NCI-H2107 treated with DMSO at 0.1 percent for 48 hours (cell line): Measurements from ENCODE around the gene CRYL1.

Experiments used
- DNase-seq: peaks from one replicate; lab custom pipeline; 2025; ENCODE audit not compliant: unreplicated experiment; lab: John Stamatoyannopoulos, UW

Gene CRYL1

DNA sequence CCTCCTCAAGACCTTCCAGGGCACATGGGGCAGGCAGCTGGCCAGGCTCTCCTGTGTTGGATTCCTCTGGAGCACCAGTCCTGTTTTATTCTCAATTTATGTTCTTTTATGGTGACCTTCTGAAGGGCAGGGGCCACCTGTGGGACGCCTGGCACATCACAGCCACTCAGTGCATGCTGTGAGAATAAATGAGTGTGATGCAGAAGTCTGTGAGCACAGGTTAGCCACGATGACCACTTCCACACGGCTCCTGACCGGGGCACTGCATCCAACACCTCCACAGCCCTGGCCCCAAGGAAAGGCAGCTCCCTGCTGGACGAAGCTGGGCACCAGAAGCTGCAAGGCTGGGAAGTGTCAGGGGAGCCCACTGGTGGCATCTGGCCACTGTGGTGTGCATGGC, 122.8 kb downstream of the CRYL1 start:
- DNase-seq, result no peak

DNA sequence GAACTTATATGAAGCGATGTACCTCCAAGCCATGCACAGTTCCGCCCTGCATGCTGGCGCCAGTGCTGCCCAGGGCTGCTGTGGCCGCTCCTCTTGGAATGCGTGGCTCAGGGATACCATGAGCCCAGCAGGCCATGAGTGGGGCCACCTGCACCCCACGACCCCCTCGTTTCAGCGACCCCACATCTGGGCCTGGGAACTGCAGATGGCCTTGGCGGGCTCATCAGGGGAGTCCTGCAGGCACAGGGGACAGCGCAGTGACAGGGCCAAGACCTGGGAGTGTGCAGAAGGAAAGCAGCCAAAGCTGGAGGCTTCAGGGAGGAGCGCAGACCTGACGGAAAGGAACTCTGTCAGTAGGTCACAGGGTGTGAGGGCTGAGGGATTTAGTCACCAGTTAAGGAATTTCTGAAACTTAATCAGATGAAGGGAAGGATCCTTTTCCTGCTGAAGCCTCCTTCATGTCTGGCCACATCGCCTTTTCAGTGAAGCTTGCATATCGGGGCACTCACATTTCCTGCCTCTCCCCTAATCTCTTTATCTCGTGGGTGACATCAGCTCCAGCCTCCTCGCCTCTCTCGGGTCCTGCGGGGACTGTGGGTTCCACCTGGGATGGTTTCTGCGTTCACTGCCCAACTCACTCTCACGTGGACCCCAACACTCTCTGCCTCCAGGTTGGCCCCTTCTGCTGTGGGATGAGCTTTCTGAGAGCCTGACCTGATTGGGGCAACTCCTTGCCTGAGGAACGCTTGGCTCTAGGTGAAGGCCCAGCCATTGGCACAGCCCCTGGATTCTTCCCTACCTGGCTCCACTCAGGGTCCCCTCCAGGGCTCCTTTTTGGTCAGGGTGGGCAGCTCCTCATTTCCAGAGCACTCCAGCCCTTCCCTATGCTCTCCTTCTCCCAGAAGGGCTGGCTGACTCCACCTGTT, 123.5 kb downstream of the CRYL1 start:
- no peak for DNase-seq

DNA sequence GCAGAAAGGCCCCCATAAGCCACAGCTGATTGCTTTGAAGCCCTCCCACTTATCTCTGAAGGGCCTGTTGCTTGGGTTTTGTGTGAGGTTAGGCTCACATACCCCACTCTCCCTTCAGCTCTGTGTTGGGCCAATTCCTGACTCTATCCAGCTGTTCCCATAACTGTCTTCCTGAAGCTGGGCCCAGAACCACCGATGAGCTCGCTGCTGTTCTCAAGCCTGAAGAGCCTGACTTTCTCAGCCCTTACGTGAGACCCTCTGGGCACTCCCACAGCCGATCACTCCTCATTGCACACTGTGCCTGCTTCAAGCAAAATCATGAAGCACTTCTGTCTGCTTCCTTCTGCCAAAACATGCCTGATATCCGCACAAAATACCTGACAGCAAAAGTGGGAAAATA, 124.1 kb downstream of the CRYL1 start:
- no peak for DNase-seq

DNA sequence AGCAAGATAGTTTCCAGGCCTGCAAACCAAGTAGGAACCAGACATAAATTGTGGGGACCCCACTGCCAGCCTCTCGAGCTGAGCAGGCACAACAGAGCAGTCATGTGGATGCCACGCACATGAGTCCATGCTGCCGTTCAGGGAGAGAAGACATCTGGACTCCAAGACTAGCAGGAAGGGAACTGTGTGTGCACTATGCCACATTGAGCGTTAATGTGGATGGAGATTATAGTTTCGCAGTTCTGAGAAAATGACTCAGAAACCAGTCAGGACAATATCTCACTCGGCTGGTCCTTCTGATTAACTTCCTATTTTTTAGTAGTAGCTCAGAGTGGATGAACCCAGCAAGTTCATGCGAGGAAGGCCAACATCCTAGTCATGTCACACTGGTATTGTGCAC, 124.9 kb downstream of the CRYL1 start:
- no peak for DNase-seq

DNA sequence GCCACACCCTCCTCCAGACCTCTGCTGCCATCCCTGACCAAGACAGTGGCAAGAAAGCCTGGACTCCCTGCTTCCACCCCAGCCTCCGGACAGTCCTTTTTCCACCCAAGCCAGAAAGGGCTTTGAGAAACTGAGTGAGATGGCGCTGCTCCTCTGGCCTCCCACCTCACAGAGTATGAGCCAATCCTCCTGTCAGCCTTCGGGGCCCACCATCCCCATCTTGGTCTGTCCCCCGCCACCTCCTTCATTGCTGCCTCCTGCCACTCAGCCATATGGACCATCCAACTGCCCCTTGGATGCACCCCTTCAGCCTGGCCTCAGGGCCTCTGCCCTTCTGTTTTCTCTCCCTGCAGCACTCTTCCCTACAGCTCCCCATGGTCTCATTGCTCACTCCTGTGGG, 125.7 kb downstream of the CRYL1 start:
- no peak for DNase-seq

DNA sequence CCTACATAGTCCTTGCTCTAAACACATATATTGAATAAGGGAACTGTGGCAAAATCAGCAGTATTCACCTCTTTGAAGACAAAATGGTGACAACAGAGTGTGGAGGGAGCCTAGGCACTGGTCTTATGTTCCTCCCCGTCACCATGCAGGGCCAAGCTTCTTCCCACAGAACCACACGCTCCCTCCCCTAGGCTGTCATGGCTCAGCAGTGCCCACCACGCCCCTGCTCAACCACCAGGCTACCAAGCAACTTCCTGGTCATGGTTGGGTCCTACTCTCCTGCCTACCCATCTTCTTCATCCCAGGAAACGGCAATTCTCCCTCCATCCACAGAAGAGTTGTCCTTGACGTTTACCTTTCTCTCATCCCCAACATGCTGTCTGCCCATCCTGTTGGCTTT, 126.1 kb downstream of the CRYL1 start:
- no peak for DNase-seq

DNA sequence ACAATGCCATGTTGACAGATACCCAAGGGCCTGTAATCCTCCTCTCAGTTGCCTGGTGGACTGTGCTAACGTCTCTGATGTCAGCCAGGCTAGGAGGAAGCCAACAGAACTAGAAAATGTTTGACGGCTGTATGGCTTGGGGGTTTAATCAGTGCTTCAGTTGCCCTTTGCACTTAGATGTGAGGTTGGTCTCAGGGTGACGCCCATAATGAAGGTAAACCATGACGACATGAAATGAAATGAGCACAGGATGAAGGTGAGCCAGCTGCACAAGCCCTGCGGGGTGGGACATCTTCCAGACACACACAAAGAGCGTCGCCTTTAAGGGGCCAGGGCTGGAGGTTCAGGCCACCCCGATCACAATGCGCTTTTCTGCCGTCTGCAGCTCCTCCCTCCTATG, 127.2 kb downstream of the CRYL1 start:
- DNase-seq, result no peak

DNA sequence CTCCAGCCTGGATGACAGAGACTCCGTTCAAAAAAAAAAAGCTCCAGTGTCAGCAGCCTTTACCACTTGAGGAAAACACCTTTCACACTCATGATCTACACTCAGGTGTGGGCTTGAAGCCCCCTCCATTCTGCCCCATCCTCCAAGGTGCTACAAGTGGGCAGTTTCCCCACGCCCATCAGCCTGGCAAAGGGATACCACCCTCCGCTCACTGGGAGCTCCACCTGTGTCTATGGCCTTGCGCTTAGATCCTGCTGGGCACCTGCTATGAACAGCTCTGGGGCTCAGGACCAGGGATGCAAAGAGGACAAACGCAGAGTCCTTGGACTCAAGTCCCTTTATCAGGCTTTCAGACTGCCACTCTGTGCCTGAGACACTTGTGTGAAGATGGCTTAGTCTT, 127.8 kb downstream of the CRYL1 start:
- DNase-seq, result no peak

DNA sequence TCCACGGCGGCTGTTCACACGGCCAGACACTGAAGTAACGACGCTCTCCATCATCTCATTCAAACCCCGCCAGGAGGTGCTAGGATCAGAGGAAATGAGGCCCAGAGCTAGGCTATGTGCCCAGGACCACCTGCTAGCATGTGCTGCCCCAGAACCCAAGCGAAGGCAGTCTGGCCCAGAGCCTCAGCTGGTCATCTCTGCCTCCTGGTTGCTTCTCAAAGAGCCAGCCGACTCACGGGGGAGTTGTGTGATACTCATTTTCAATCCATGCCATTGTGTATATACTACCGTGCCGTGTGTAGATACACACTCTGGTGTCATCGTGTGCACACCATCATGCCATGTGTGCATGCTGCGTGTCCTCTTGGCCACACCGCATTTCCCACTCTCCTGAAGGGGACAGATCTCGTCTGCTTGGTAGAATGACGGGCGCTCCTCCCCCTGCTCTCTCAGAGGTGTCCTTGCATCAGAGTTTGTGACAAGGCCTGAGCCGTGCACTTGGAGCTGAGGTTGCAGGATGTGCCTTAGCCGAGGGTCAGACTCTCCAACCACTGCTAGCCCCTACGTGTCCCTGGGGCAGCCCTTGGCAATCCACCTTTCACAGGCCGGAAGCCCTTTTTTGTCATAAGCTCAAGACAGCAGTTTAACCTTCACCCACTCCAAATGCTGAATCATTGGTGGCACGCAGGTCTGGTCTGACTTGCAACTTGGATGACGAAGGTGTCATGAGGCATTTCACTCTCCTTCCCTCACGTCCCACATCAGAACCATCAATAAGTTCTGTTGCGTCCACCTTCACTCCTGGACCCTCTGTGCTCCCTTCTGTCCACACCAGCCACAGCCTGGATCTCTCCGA, 130.4 kb downstream of the CRYL1 start:
- no peak for DNase-seq

DNA sequence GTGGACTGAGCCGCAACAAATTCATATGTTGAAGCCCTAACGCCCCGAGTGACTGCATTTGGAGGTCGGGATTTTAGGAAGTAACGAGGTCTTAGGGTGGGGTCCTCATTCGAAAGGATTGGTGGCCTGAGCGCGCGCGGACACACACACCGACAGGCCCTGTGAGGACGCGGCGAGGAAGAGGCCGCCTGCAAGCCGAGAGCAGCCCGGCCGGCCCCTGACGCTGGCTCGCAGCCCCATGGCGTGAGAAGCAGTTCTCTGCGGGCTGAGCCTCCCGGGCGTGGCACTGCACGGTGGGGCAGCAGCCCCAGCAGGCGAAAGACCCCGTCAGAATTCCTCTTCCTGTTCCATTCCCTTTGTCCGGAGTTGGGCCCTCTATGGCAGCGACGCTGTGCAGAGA, 131.2 kb downstream of the CRYL1 start:
- DNase-seq, result no peak

DNA sequence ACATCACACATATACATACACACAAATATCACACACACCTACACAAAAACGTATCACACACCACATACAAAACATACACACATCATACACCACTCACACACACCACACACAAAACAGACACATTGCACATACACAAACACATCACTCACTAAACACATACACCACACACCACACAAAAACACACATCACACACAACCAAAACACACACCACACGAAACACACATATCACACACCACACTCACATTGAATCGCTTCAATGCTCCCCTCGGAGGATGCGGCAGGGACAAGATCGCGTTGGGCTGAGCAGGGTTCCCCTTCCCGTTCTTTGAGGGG, 131.5 kb downstream of the CRYL1 start:
- no peak for DNase-seq

DNA sequence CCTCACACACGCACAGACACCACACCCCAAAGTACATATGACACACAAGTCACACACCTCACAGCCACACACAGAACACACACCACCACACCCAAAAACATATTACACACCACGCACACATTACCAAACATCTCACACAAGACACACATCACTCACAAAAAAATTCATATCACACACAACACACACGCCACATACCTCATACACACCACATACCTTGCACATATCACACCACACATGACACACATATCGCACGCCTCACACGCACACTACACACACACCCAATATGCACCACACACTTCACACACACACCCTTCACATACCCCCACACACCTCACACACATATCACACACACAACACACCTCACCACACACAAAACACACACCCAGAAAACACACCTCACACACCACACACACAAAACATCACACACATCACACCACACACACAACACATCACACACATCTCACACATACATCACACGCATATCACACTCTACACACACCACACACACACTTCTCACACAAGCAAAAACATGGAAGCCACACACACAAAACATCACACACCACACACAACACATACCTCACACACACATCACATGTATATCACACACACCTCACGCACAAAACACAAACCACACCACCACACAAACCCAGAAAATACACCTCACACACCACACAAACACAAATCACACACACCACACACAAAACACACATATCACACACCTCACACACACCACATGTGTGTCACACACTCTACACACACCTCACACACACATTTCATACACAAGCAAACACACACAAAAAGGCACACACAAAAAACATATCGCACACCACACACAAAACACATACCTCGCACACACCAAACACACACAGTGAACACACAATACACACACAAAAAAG, 132.1 kb downstream of the CRYL1 start:
- DNase-seq, result no peak

DNA sequence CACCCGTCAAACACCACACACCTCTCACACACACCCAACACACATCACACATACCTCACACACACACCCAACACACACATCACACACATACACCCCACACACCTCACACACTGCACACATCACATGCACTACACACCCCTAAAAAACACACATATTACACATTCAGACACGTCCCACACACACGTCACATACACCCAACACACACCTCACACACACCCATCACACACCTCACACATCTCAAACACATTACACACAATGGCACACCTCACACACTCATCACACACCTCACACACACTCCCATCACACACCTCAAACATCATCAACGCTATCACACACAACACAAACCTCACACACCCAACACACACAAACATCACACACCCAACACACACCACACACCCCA, 133.1 kb downstream of the CRYL1 start:
- no peak for DNase-seq

DNA sequence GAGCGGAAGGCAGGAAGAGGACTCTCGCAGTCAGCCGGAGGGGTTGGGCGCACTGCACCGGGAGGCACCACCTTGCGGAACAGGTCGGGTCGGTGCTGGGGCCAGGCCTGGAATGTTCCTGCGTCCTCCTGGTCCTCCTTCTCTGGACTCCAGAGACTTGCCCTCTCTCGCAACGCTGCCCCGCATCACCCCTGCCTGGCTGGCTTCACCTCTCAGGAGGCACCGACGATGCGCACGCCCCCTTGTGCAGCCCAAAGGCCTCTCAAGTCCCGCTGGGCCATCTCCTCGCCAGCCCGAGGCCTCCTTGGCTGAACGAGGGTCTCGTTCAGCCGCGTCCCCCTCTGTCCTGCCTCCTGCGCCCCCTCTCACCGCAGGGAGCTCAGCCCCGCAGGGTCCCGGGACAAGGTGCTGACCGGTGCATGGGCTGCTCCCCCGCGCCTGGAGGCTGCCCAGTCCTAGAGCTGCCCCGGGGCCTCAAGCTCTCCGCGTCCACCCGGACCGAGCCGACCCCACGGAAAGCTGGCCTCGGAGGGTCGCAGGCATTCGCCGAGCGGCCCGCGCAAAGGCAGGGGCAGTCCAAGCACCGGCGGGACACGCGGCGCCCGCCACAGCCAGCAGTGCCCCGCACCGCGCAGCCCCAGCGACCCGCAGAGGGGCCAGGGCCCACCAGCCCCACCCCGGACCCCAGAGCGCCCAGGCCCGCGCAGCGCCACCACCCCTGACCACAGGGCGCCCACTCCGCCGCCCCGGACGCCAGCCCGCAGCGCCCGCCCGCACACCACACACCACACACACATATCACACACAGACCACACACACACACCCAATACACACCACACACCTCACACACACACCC, 133.8 kb downstream of the CRYL1 start:
- DNase-seq, result no peak

DNA sequence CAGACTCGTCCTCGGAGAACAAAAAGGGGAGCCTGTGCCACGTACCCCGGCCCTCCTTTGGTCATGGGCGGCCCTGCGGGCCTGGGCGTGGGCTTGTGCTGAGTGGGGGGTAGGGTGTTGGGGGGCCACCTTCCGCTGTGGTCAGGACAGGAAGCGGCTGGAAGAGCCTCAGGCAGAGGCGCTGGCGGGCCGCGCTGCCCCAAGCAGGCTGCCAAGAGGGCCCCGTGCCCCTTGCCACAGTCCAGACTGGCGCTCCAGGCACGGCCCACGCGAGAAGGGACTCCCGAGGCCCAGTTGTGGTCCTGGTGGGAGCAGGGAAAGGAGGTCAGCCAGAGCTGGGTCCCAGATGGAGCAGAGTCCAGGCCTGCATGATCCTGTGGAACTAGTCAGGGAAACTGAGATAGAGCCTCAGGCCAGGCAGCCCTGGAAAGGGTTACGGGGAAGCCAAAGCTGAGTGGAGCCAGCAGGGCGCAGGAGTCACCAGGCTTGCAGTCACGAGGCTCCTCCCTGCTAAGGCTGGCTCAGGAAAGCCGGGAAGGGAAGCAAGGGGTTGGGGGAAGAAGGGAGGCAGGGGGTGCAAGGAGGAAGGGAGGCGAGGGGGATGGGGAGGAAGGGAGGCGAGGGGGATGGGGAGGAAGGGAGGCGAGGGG, 135.0 kb downstream of the CRYL1 start:
- no peak for DNase-seq

DNA sequence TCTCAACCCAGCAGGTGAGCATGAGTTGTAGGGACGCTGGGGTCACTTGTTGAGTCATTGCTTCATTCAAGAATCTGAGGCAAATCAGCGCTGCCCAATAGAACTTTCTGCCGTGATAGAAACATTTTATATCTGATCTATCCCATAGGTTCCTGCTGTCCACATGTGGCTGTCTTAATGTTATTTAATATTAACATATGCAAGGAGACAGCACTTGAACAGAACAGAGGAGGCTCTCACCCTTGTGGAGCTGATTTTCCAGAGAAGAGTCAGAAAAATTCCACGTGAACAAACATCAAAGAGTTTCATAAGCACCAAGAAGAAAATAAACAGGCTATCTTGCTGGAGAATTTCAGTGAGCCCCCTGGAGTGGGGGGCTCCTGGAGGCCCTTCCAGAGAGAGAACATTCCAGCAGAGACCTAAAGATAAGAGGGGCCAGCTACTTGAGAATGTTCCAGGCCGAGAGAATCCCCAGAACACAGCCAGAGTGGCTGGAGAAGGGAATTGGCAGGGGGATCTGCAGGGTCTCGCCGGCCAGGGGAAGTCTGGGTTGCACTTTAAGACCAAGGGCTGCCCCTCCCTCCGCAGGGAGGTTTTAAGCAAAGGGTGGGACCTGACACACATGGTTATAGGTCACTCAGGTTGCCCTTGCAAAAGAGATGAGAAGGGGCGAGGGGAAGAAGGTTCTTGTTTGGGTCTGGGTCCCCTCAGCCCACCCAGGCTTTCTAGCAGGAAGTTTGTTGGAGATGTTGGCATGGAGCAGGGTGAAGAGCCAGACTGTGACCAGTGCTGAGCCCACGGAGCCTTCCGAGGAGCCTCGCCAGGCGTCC, 135.7 kb downstream of the CRYL1 start:
- no peak for DNase-seq

DNA sequence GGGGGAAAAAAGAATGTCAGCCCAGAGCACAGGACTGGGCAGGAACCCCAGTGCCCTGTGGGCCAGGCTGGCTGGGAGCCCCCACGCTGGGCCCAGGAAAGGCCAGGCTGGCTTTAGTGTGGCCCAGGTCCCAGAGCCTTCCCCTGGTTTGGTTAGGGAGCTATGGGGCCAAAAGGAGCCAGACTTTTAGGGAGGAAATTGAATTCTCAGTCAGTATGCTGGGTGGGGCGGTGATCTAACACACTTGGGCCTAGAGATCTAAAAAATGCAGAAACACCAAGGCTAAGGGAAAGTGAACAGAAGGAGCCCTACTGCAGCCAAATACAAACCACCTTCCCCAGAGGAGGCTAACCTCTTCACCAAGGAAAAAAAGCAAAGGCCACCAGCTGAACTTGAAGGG, 137.5 kb downstream of the CRYL1 start:
- no peak for DNase-seq

DNA sequence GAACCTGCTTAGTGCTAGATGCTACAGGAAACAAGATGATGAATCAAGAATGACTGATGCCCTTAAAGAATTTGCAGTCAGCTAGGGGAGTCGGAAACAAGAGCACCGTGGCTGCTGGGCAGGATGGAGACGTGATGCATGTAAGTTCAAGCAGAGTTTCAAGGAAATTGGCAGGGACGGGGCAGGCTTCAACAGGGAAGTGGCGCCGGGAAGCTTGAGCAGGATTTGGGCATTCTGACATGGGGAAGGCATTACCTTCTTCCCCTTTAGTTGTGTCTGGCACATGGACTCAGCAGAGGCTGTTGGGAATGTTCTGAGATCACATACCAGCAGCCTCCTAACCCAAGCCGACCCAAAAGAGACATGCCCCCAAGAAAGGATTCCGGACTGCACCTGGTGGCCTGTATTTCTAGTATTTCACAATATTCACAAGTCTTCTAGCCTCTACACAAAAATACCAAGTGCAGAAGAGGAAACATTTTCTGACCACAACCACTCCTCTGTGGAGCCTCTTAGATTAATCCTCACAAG, 138.2 kb downstream of the CRYL1 start:
- DNase-seq, result no peak

DNA sequence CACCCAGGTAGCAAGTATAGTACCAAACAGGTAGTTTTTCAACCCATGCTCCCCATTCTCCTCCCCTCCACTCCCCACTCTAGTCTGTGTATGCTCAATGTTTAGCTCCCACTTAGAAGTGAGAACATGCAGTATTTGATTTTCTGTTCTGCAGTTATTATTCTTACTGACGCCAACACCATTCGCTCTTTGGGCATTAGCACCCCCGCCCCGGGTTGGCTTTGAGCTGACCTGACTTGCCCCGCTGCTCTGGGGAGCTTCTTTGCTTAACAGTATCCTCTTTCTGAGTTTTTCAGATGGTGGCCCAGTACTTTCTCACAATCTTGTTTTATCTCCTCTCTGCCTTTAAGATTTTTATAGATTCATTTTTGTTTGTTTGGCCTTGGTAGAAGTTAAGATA, 138.7 kb downstream of the CRYL1 start:
- DNase-seq, result no peak
